Neural crest cell (in vitro differentiated cells): ENCODE data around the gene MEGF9. TPM values are rescaled to one million over a fixed set of nuclear protein-coding genes. Genes with fewer than 3 reads are reported as not detected.

Experiments used
- DNase-seq: peaks from one replicate; pipeline ENCODE4 v3.0.0; 2021; ENCODE audit warnings: low read depth, mixed read lengths, low spot score
- H3K27ac Mint-ChIP-seq: one replicate; pipeline ENCODE4 v1.8.0; 2021; ENCODE audit warnings: mild to moderate bottlenecking, mixed read lengths; ENCODE audit not compliant: unreplicated experiment
- H3K27me3 Mint-ChIP-seq: 2 replicates; pipeline ENCODE4 v1.8.0; 2021; ENCODE audit warnings: low read depth, mild to moderate bottlenecking, mixed read lengths
- H3K36me3 Mint-ChIP-seq: 2 replicates; pipeline ENCODE4 v1.8.0; 2021; ENCODE audit warnings: low read depth, mild to moderate bottlenecking, mixed read lengths
- H3K4me1 Mint-ChIP-seq: 2 replicates; pipeline ENCODE4 v1.8.0; 2021; ENCODE audit warnings: mixed read lengths
- H3K4me3 Mint-ChIP-seq: one replicate; pipeline ENCODE4 v1.8.0; 2021; ENCODE audit warnings: mild to moderate bottlenecking, mixed read lengths
- H3K9me3 Mint-ChIP-seq: 2 replicates; pipeline ENCODE4 v1.8.0; 2021; ENCODE audit warnings: mixed read lengths
- CTCF ChIP-seq: fragments of 200-600 bp; sonication (generic); conservative IDR thresholded peaks from 2 replicates; pipeline ENCODE4 v1.5.0; 2021; ENCODE audit warnings: antibody characterized with exemption, mild to moderate bottlenecking
- total RNA-seq: library from RNA; stranded (reverse); gene quantifications from 2 replicates; pipeline ENCODE4 v1.2.1, GENCODE V29; 2021

The MEGF9 gene
- total RNA-seq, 1 donor from 2014 or later: 22.2 TPM

GRCh38 chr9:120696551-120697230 lies 17.6 kb downstream of the MEGF9 start:
- no peak for DNase-seq
- no peaks in the 10 kb centered on the region for H3K27me3 Mint-ChIP-seq
- peaks cover 50% of the 10 kb centered on the region for H3K4me1 Mint-ChIP-seq
- H3K9me3 Mint-ChIP-seq: no peaks in the 10 kb centered on the region
- TF ChIP-seq CTCF: no peak
- H3K27ac Mint-ChIP-seq: no peak overlapping the region
- no peaks in the 10 kb centered on the region for H3K36me3 Mint-ChIP-seq
- H3K4me3 Mint-ChIP-seq: no peak overlapping the region

- Mint-ChIP-seq H3K4me1 (peaks cover 48% of the 10 kb centered on the region), H3K4me3 (no peak overlapping the region), H3K27me3 (no peaks in the 10 kb centered on the region), H3K36me3 (no peaks in the 10 kb centered on the region), H3K27ac (no peak overlapping the region), H3K9me3 (no peaks in the 10 kb centered on the region)
- DNase-seq: no peak
- TF ChIP-seq CTCF: no peak
Measured at GRCh38 chr9:120694559-120694958, 19.7 kb downstream of the MEGF9 start.

GRCh38 chr9:120693700-120694008 lies 20.6 kb downstream of the MEGF9 start:
- TF ChIP-seq CTCF: no peak
- peaks cover 45% of the 10 kb centered on the region for H3K4me1 Mint-ChIP-seq
- H3K4me3 Mint-ChIP-seq: no peak overlapping the region
- H3K27me3 Mint-ChIP-seq: no peaks in the 10 kb centered on the region
- H3K9me3 Mint-ChIP-seq: no peaks in the 10 kb centered on the region
- no peak for DNase-seq
- H3K36me3 Mint-ChIP-seq: no peaks in the 10 kb centered on the region
- no peak overlapping the region for H3K27ac Mint-ChIP-seq

GRCh38 chr9:120692901-120693699 lies 21.2 kb downstream of the MEGF9 start:
- no peaks in the 10 kb centered on the region for H3K9me3 Mint-ChIP-seq
- no peak overlapping the region for H3K27ac Mint-ChIP-seq
- no peak overlapping the region for H3K4me3 Mint-ChIP-seq
- no peak for DNase-seq
- H3K4me1 Mint-ChIP-seq: peaks cover 44% of the 10 kb centered on the region
- TF ChIP-seq CTCF: no peak
- H3K27me3 Mint-ChIP-seq: no peaks in the 10 kb centered on the region
- H3K36me3 Mint-ChIP-seq: no peaks in the 10 kb centered on the region

- TF ChIP-seq CTCF: no peak
- H3K27me3 Mint-ChIP-seq: no peaks in the 10 kb centered on the region
Measured at GRCh38 chr9:120690372-120690771, 23.9 kb downstream of the MEGF9 start.

More at GRCh38 chr9:120690372-120690771, 23.9 kb downstream of the MEGF9 start:
- no peak for DNase-seq
- Mint-ChIP-seq H3K4me1 (peaks cover 25% of the 10 kb centered on the region), H3K36me3 (peaks cover 2% of the 10 kb centered on the region), H3K9me3 (peaks cover 2% of the 10 kb centered on the region), H3K27ac (no peak overlapping the region), H3K4me3 (no peak overlapping the region)
